Measurements from ENCODE around the gene SNX25.

- TF ChIP-seq HOXA3 (CRISPR knock-in tag; IDR thresholded peaks at IDR 0.05) (no peak), KMT2A (CRISPR knock-in tag; IDR thresholded peaks at IDR 0.05) (no peak), ZEB1 (IDR thresholded peaks at IDR 0.05; ENCODE audit: insufficient replicate concordance, low read depth) (no peak), ZNF274 (CRISPR knock-in tag; IDR thresholded peaks at IDR 0.05) (no peak), EP300 (IDR thresholded peaks at IDR 0.05; ENCODE audit: low read depth in 2 of 2, low read length in 2 of 2) (no peak), EP300 (CRISPR knock-in tag; IDR thresholded peaks at IDR 0.05; ENCODE audit: borderline replicate concordance) (no peak), TCF7 (IDR thresholded peaks at IDR 0.05; ENCODE audit: low read depth) (no peak), POLR2A (IDR thresholded peaks at IDR 0.05; ENCODE audit: insufficient read depth in 1 of 2, low read depth in 2 of 2, low read length in 2 of 2) (no peak), ZNF24 (IDR thresholded peaks at IDR 0.05) (no peak), FOXK1 (CRISPR knock-in tag; IDR thresholded peaks at IDR 0.05; ENCODE audit: borderline replicate concordance, low read depth) (no peak), MAX (IDR thresholded peaks at IDR 0.05) (no peak), ZNF275 (CRISPR knock-in tag; IDR thresholded peaks at IDR 0.05; ENCODE audit: borderline replicate concordance) (no peak)
Measured at GRCh38 chr4:185249105-185249504, 39.7 kb downstream of the SNX25 start.
